Choroid plexus epithelial cell (primary cell): ENCODE data around the gene PCED1B.

Experiments
- DNase-seq: peaks from one replicate; pipeline ENCODE4 v3.0.0-alpha.2; 2010; ENCODE audit warnings: low read depth
- H3K4me3 ChIP-seq: 2 replicates; pipeline ENCODE4 v1.5.1; 2011; ENCODE audit warnings: low read depth, mild to moderate bottlenecking, control low read depth, low read length, moderate library complexity
- TF ChIP-seq, protein P1 (sequence below): conservative IDR thresholded peaks from 2 replicates; pipeline ENCODE4 v1.5.1; 2011; ENCODE audit warnings: low read depth, mild to moderate bottlenecking, control low read depth, inconsistent platforms, low read length, moderate library complexity

PCED1B gene

GRCh38 chr12:47068539-47068938, 10.9 kb upstream of the PCED1B start:
- TF ChIP-seq, protein P1, sequence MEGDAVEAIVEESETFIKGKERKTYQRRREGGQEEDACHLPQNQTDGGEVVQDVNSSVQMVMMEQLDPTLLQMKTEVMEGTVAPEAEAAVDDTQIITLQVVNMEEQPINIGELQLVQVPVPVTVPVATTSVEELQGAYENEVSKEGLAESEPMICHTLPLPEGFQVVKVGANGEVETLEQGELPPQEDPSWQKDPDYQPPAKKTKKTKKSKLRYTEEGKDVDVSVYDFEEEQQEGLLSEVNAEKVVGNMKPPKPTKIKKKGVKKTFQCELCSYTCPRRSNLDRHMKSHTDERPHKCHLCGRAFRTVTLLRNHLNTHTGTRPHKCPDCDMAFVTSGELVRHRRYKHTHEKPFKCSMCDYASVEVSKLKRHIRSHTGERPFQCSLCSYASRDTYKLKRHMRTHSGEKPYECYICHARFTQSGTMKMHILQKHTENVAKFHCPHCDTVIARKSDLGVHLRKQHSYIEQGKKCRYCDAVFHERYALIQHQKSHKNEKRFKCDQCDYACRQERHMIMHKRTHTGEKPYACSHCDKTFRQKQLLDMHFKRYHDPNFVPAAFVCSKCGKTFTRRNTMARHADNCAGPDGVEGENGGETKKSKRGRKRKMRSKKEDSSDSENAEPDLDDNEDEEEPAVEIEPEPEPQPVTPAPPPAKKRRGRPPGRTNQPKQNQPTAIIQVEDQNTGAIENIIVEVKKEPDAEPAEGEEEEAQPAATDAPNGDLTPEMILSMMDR: no peak
- no peak overlapping the region for H3K4me3 ChIP-seq
- peak; percentile 96 for DNase-seq

GRCh38 chr12:47070310-47070709, 9.1 kb upstream of the PCED1B start:
- H3K4me3 ChIP-seq: no peak overlapping the region
- TF ChIP-seq, protein P1: no peak
- no peak for DNase-seq

DNA sequence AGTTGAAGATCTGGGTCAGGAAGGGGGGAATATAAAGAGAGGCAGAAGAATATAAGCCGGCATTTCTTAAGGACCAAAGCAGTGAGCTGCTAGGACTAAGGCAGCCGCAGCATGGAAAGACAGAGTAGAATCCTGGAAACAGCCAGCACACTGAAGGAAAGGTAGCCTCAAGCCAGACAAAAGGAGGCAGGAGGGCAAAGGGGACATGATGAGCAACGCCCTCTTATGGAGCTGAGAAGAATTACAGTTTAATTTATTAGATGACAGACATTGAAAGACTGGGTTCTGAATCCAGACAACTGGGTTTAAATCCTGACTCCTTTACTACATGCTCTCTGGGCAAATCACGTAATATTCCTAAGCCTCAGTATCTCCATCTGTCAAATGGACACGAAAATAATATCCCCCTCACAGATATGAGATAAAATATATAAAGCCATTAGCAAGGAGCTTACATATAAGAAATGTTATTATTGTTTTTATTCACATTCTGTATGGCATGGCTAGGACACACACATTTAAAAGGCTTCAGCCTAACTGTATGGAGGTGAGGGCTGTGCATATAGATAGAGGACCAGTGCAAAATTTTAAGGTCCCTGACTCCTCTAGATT, 8.1 kb upstream of the PCED1B start:
- no peak overlapping the region for H3K4me3 ChIP-seq
- TF ChIP-seq, protein P1: peak; percentile 64
- no peak for DNase-seq

DNA sequence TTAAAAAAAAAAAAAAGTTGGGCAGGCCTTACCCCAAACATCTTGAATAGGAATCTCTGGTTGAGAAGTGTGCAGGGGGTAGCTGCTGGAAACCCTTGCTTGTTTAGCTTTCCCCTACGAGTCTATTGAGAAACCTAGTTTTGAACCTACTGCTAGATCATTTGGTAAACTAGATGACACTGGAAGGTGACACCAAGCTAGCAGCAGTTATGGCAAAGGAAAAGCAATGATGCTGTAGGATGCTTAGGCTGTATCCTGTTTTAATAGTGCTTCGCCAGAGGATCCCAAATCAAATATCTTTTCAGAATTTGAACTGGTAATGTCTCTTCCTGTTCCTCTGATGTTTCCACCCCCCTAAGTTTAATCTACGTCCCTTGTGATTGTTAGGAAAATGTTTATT, 5.5 kb upstream of the PCED1B start:
- no peak overlapping the region for H3K4me3 ChIP-seq
- no peak for DNase-seq
- TF ChIP-seq, protein P1: no peak

GRCh38 chr12:47074757-47075156, 4.7 kb upstream of the PCED1B start:
- no peak for DNase-seq
- no peak overlapping the region for H3K4me3 ChIP-seq

GRCh38 chr12:47075192-47076084, 4.0 kb upstream of the PCED1B start:
- TF ChIP-seq, protein P1: no peak

More at GRCh38 chr12:47074757-47075156, 4.7 kb upstream of the PCED1B start:
- TF ChIP-seq, protein P1: no peak

More at GRCh38 chr12:47075192-47076084, 4.0 kb upstream of the PCED1B start:
- H3K4me3 ChIP-seq: no peak overlapping the region
- DNase-seq: no peak
